Panc1 (cell line): ENCODE data around the gene IRS1.

Experiments
- POLR2AphosphoS5 ChIP-seq: IDR thresholded peaks from 2 replicates; pipeline ENCODE4 v1.6.1; 2012; ENCODE audit warnings: mild to moderate bottlenecking, low read depth, low read length, moderate library complexity
- REST ChIP-seq, 2 experiments: IDR thresholded peaks; 2 replicates each; pipeline ENCODE4 v1.6.1; 2011 to 2012; ENCODE audit warnings: low read depth in 2 of 2, control low read depth in 1 of 2, low read length in 1 of 2, mild to moderate bottlenecking in 1 of 2, moderate library complexity in 1 of 2; ENCODE audit not compliant: insufficient read depth in 1 of 2
- SIN3A ChIP-seq: IDR thresholded peaks from 2 replicates; pipeline ENCODE4 v1.6.1; 2012; ENCODE audit warnings: low read depth, mild to moderate bottlenecking, low read length, moderate library complexity, borderline replicate concordance; ENCODE audit not compliant: insufficient read depth
- TF ChIP-seq, protein P1 (sequence below): fragments of 450-650 bp; IDR thresholded peaks from 2 replicates; pipeline ENCODE4 v1.5.1; 2017; ENCODE audit warnings: mild to moderate bottlenecking

DNA sequence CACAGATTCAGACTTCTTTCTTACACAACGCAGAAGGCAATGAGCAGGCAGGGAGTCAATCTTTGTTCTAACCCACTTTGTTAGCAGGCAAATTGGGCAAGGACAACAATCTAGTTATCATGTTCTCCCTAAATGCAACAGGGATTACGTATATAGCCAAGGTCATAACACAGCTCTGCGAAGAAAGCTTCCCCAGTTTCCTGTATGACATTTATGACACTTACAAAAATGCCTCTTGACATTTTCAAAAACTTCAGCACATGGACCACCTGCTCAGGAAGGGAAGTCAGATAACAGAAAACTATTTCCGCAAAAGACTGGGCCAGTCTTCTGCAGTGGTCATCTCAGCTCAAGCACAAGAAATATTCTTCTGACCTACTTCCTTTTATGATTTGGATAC is 106.1 kb downstream of the IRS1 start:
- TF ChIP-seq, protein P1, sequence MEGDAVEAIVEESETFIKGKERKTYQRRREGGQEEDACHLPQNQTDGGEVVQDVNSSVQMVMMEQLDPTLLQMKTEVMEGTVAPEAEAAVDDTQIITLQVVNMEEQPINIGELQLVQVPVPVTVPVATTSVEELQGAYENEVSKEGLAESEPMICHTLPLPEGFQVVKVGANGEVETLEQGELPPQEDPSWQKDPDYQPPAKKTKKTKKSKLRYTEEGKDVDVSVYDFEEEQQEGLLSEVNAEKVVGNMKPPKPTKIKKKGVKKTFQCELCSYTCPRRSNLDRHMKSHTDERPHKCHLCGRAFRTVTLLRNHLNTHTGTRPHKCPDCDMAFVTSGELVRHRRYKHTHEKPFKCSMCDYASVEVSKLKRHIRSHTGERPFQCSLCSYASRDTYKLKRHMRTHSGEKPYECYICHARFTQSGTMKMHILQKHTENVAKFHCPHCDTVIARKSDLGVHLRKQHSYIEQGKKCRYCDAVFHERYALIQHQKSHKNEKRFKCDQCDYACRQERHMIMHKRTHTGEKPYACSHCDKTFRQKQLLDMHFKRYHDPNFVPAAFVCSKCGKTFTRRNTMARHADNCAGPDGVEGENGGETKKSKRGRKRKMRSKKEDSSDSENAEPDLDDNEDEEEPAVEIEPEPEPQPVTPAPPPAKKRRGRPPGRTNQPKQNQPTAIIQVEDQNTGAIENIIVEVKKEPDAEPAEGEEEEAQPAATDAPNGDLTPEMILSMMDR = no peak
- TF ChIP-seq POLR2AphosphoS5 (no peak), REST (IDR thresholded peaks at IDR 0.05; ENCODE audit: insufficient read depth in 1 of 2, low read depth in 2 of 2, low read length in 1 of 2) (no peak), SIN3A (no peak)
